ENCODE results near the gene CD93.

The CD93 gene

DNA sequence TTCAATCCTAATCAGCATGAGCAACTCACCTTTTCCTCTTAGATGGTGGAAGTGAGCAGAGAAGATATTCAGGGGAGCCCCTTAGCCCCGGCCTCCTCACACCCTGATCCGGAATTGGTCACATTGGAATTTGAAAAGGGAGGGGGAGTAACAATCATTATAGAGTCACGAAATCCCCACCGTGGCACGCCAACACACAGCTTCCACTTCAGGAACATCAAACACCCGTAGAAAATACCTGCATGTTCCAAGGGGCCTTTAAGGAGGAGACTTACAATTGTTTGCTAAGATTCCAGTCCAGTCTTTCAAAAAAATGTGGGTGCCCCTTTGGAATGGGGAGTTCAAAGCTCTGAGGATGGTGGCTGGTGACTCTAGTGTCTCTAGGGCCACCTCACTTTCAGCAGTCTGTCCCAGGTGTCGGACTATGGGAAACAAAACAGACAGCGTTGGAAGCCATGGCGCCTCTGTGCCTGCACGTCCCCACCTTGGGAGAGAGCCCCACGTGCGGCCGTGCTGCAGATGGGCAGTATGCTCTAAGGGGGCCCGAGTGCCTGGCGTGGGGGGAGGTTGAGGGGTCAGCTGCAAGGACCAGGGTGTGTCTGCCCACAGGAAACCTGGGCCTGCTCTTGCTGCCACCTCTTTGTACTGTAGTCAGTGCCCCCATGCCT, 2.4 kb downstream of the CD93 start:
- no peak for DNase-seq (ENCODE audit: low read depth in 2 of 2)

DNA sequence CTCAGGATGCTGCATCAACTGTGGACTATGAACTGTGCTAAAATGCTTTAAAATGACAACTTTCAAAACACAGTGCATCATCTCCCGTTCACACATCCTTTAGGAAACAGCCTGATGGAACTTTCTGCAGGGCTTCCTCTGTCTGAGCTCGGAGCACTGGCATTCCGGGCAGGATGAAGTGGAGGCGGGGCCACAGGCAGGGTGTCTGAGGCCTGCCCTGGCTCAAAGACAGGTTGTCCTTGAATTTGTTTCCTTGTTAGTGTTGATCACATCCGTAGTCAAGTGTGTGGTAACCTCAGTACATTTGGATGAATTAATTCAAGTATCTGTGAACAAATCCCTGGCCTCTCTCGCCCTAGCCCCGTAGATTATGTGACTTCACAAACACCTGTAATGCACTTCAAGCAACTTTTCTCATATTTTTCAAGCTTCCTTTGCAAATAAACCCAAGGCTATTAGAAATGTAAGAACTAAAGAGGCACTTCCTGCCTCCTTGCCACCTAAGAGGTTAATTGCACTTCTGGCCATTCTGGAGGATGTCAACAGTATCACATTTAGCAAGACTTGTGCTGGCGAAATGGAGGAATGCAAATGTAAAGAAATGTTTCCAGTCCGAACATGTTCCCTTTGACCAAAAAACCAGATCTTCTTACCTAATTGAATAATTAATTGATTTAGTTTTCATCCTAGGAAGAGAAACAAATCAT, 3.1 kb downstream of the CD93 start:
- no peak for DNase-seq (ENCODE audit: low read depth in 2 of 2)

DNA sequence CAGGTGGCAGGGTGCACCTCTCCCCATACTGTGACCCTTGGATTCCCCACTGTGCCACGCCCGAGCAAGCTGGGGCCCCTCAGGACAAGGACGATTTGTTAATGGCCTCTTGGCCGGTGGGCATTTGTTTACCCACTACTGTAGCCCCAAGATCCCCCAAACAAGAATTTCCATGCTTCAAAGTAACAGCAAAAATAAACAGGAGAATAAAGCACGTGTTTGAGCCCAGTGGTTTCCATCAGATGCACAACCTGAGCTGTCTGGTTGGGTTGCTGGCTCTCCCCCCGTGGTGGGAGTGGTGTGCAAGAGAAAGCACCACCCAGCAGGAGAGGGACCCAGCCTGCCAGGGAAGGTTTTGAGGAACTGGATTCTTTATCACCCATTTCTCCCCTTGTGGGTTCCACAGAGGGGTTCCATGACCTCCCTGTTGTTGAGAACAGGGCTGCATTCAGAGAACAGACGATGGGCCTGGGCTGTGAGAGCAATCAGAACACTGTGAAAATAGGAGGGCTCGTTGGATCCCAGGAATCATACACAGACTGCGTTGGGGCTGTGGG, 4.8 kb downstream of the CD93 start:
- no peak for DNase-seq (ENCODE audit: low read depth in 2 of 2)

DNA sequence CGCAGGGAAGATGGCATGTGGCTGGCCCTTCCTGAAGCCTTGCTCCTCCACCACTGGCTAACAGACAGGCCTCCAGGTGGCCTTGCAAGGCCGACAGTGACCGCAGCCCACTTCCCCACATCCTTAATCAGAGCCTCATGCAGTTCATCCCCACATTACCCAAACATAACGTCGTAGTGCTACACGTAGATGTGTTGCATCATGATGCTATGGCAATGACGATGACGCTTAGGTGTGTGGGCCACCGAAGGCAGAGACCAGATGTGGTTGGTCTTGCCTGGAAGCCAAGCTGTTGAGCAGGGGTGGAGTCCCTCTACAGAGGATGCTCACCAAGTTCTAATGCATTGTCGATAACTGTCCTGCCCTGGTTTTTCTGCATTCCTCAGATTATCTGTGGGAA, 5.6 kb downstream of the CD93 start:
- no peak for DNase-seq (ENCODE audit: low read depth in 2 of 2)

DNA sequence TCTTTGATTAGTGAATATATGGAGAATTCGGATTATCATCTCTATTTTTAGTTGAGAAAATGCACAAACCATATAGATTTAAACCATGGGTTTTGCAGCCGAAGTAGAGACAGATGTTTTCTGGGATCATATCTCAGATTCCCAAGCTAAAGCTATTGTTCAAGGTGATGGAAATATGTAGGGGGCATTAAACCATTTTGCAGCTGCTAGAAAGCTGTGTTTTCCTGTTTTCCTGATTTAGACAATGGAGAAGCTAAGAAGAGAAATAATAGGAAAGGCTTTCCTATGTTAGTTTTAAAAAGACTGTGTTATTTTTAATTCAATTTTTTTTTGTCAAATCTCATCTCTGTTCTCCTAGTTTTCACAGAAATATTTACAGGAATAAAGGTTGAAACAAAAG, 6.2 kb downstream of the CD93 start:
- no peak for DNase-seq (ENCODE audit: low read depth in 2 of 2)

DNA sequence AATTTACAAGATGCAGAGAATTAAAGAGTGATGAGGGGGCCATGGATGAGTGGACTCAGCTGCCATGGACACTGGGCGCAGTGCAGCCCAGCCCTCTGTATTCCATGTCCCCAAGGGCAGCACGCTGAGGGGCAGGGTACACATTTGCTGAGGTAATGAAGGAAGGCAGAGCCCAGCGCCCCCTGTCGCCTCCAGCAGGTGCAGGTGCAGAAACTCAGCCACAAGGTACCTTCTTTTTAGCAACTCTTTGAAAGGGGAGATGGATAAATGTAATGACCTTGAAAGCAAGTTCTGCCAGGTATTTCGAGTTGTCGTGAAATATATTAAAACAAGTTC, 7.1 kb downstream of the CD93 start:
- no peak for DNase-seq (ENCODE audit: low read depth in 2 of 2)

DNA sequence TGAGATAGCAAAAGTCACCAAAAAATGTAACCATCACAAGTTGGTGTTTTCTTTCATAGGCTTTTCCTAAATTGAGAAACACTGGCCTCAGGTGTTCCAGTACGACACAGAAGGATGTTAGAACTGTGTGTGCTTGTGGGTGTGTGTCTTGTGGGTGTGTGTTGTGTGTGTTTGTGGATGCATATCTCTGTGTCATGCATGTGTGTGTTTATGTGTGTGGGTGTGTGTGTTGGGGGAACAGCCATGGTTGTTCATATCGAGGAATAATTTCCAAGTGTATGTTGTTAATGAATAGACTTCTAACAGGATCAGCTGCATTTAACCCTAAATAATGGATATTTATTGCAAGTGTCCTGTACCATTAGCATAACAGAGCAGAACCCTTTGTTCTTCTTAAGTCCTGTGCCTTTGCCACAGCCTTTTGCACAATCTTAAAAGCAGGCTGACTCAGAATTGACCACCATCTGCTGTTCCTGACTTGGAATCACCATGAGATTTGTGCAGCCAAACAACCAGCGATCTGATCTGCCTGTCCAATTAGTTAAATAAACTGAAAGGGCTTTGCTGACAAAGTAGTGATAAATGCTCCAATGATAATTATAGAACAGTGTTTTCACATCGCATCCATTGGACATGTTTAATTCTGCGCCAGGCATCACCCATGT, 7.6 kb downstream of the CD93 start:
- no peak for DNase-seq (ENCODE audit: low read depth in 2 of 2)

DNA sequence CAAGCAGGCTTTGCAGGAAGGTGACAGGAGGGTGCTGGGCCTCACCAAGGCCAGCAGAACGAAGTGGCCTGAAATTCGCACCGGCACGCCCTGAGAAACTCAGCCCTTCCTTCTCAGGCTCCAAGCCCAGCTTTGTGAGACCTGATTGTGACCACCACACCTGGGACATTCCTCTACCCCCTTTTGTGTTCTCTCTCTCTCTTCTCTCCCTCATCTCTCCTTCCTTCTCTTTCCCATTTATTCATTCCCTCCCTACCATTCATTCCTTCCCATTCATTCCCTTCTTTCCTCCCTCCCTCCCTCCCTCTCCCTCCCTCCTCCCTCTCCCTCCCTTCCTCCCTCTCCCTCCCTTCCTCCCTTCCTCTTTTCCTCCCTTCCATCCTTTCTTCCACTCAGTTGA, 8.8 kb downstream of the CD93 start:
- no peak for DNase-seq (ENCODE audit: low read depth in 2 of 2)

DNA sequence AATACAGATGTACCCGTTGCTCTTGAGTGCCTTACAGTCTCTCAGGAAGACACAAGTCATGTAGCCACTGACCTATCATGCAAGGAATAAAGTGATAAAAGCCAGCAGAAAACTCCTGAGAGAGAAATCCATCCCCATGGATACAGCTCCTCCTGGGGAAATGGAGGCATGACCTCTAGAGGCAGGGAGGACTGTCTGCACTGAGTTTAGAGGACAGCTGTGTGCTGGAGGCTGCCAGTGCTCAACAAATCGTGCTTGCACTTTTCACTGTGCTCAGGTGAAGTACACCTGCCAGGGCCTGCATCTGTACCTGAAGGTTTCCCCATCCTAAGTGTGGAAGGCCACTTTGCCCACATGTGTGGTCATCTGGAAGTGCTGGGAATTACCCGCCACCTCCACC, 12.1 kb downstream of the CD93 start:
- DNase-seq (ENCODE audit: low read depth in 2 of 2) = no peak

DNA sequence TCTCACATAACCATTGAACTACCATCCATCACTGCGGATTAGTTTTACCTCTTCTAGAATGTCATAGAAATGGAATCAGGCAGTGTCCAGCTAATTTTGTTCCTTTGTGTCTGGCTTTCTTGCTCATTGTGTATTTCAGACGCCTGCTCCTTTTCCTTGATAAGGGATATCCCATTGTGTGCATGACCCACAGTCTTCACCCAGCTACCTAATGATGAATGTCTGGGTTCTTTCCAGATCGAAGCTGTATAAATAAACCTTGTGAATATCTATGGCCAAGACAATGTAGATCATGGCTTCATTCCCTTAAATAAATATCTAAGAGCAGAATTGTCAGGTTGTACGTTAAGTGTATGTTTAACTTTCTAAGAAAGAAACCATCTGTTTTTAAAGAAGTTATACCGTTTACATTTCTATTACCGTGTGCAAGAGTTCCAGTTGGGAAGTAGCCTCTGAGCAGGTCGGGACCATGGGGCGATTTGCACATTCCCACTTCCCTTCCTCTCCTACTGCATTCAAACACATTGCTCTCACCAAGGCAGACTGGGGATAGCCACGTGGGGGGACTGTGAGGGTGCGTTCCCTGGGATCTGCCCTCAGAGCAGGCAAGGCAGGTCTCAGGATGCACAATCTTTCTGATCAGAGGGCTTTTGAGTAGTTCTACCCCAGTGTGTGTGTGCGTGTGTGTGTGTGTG, 13.1 kb downstream of the CD93 start:
- no peak for DNase-seq (ENCODE audit: low read depth in 2 of 2)

DNA sequence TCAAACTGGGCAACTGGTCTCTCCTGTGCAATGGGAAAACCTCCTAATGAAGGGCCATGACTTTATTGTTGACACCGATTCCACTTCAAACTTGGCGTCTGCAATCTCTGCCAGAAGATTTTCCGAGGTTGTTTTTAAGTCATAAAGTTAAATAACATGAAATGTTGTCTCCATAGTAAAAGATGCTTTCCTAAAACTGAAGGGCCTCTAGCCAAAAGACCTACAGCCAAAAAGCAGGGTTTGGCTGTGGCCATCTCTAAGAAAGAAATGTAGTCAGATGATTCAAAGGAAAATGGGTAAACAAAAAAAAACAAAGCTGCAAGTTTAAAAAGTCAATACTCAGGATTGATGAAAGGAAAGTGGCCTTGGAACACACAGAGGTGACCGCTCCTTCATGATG, 14.1 kb downstream of the CD93 start:
- DNase-seq (ENCODE audit: low read depth in 2 of 2) = no peak

DNA sequence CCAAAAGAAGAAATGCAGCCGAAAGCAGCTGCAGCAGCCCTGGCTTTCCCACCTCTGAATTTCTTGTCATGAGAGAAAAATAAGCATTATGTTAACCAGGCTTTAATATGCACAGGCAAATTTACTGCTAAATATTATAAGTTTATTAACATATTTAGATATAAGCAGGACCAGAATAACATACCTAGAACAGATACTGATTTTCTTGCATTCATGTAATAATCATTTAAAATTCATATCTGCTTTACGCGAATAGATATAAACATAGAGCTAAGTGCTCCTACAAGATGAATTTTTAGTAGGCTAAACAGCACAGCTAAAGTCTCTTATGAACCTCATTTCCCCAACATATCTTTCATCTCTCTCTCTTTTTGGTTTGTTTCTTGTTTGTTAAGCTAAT, 14.7 kb downstream of the CD93 start:
- no peak for DNase-seq (ENCODE audit: low read depth in 2 of 2)

DNA sequence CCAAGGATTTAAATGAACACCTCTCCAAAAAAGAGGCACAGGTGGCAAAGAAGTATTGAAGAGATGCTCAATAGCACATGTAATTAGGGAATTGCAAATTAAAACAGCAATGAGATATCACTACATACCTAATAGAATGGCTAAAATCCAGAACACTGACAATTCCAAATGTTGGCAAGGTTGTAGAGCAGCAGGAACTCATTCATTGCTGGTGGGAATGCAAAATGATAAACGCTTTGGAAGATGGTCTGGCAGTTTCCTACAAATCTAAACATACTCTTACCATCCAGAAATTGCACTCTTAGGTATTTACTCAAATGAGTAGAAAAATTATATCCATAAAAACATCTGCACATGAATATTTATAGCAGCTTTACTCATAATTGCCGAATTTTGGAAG, 17.0 kb downstream of the CD93 start:
- DNase-seq (ENCODE audit: low read depth in 2 of 2) = no peak

DNA sequence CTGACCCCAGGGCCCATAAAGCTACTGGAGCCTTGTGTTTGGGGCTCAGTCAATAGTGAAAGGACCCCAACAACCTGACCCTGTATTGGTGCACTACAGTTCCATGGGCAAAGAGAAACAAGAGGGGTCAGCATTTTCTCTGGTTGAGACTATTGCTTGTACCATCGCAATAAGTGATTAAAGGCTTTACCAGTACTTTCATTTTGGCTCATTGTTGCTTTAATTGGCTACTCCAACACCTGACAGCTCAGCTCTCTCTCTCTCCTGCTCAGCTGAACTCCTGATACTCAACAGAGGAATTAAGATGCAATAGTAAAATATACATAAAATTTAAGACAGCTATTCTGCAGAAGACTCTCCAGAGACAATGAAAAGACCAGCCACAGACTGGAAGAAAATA, 17.8 kb downstream of the CD93 start:
- no peak for DNase-seq (ENCODE audit: low read depth in 2 of 2)

DNA sequence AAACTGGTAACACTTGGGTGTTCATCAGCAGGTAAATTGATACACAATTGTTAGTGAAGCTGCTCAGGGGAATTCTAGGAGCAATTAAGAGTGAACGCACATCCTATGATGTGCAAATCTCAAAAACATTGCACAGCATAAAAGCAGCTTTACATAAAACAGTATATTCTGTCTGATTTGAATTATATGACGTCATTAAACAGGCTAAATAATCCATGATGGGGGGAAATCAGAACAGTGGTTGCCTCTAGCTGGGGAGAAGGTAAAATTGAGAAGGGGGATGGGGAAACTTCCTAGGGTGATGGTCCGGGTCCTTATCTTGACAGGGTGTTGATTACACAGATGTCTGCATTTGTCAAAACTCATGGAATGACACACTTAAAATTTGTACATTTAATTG, 19.4 kb downstream of the CD93 start:
- no peak for DNase-seq (ENCODE audit: low read depth in 2 of 2)

DNA sequence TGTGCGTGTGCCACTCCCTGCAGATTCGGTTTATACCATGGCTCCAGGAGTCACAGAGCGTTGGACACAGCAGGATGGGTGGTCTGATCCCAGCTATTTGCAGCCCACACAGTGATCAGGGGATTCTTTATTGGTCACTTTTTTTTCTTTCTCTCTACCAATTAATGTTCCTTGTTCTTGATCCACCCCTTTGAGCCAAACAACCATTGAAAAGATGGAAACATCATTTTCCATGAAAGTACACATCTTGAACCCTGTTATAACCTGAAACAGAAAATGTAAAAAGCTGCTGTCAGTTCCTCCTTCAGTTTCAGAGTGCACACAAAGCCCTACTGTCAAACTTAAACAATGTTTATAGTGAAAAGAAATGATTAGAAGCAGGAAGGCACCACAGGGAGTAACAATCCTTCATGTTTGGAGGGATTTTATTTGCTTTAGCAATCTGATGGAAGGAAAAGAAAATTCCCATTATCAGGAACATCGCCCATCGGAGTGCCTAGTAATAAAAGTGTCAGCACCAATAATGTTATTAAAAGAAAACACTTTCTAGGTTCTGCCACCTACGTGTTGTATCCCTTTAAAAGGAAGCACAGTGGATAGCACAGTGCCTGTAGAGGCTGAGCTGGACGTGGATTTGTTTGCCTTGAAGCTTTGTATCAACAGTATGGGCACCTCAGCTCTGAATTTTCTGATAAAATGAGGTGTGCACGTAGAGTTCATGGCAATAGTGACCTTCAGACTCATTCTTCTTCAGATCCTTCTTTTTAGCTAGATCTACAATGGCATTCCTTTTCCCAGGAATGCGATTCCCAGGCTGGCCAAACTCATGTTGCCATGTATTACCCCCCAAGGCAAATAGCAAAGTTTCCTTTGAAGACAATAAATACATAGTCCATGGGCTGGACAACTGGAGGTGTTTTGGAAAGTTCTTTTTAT, 20.6 kb downstream of the CD93 start:
- DNase-seq (ENCODE audit: low read depth in 2 of 2) = no peak

DNA sequence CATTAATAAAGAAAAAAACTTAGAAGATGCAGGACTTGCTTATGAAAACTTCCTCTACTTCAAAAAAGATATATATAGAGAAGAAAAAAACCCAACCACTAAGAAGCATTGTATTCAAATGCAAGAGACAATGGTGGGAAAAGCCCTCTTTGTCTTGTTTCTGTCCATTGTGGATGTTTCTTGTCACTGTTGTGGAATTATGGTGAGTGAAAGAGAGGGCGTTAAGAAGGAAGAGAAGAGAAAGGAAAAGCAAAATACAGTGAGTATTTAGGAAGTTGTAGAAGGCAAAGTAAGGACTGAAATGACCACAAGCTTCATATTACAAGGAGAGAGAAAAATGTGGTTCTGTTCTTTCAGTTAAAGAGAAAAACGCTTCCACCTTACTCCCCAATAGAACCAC, 22.5 kb downstream of the CD93 start:
- DNase-seq (ENCODE audit: low read depth in 2 of 2) = no peak

DNA sequence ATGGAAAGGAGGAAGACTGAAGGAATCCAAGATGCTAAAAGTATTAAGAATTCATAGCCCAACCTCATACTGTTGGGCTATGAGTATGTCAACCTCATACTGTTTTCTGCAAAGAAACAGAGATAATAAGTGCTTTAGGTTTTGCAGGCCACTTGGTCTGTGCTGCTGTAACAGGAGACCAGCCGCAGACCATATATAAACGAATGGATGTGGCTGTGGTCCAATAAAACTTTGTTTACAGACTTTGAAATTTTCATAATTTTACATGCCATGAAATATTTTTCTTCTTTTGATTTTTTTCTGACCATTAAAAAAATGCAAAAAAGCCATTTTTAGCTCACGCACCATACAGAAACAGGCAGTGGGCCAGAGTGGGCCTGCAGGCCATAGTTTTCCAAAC, 23.0 kb downstream of the CD93 start:
- DNase-seq (ENCODE audit: low read depth in 2 of 2) = no peak

DNA sequence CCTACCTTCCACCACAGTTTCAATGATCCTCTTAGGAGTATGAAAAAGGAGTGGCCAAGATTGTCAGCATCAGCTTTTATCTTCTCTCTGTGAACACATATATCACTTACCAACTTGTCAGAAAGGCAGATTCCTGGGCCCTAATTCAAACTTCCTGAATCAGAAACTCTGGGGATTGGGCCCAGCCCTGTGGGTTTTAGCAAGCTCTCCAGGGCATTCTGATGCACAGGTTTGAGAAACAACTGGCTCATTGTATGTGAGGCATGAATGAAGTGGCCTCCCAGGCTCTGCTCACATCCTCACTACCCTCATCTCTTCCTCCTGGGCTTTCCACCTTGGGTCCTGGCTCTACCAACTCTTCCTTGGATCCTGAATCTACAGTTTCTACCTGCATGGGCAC, 23.5 kb downstream of the CD93 start:
- DNase-seq (ENCODE audit: low read depth in 2 of 2) = no peak

DNA sequence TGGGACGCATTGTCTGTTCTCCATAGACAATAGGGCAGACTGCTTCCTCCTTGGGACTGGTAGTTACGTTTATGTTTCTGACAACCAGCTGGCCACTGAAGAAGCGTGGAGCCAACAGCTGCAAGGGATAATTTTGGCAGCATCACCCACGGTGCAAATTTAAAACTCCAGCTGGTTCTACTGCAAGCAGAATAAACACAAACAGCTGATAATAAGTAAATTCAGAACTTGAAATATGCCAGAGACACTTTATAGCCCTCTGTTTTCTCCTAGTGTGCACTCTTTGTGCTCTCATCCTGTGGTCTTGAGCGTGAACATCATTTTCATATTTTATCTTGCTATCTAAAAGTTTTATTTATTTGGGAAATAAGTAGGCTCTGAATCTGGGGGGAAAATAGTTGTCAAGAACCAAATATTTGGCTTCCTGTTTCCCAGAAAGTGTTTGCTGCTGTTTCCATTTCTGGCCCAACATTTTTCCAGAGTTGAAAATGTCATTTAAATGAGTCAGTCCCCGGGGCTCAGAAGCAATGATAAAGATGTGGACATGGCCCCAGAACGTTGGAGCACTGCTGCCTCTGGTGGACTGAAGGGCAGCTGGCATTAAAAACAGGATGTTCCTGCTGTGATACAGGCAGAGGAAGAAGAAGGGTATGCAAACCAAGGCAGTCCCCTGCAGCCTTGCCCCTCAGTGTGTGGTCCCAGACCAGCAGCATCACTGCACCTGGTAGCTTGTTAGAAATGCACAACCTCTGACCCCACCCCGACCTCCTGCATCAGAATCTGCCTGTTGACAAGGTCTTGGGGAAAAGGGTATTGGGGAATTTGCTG, 24.2 kb downstream of the CD93 start:
- no peak for DNase-seq (ENCODE audit: low read depth in 2 of 2)

DNA sequence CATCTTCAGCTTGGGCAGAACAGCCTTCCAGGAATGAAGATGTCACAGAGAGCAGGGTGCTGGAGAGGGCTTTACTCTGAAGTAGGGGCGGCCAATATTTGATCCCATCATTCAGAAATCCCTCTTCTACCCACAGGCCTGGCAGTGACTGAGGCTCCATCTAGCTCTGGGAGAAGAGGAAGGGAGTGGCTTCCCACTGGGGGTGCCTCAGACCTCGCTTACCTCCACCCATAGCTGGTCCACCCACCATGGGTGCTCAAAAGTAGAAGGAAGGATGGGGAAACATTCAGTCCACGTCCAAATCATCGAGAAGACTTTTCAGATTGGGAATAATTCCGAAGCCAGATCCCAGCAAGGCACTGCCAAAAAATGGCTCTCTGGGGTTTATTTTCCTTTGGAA, 24.9 kb downstream of the CD93 start:
- no peak for DNase-seq (ENCODE audit: low read depth in 2 of 2)

All from stimulated activated CD8-positive, alpha-beta memory T cell treated with anti-CD3 and anti-CD28 coated beads, Interleukin-2, amount 100 ng/mL, for 1 hour (primary cell).